DMS79 treated with DMSO at 0.1 percent for 48 hours (cell line): Measurements from ENCODE around the gene MIPEP.
"Not testable (repeated sequence)": the region's sequence is repeated elsewhere in the genome, so short reads cannot be mapped to it uniquely, and the experiment has no call there.

Experiments used
- DNase-seq: peaks from one replicate; lab custom pipeline; 2025; lab: John Stamatoyannopoulos, UW

Gene MIPEP

GRCh38 chr13:23749288-23749873 lies 139.8 kb downstream of the MIPEP start:
- DNase-seq, result no peak

- DNase-seq, result no peak
Measured at GRCh38 chr13:23748109-23748990, 140.8 kb downstream of the MIPEP start.

GRCh38 chr13:23746141-23746540 lies 143.1 kb downstream of the MIPEP start:
- DNase-seq, result not testable (repeated sequence)

GRCh38 chr13:23744315-23744714 lies 144.9 kb downstream of the MIPEP start:
- DNase-seq, result no peak

GRCh38 chr13:23743278-23744076 lies 145.7 kb downstream of the MIPEP start:
- no peak for DNase-seq

GRCh38 chr13:23741879-23742510 lies 147.2 kb downstream of the MIPEP start:
- no peak for DNase-seq

DNA sequence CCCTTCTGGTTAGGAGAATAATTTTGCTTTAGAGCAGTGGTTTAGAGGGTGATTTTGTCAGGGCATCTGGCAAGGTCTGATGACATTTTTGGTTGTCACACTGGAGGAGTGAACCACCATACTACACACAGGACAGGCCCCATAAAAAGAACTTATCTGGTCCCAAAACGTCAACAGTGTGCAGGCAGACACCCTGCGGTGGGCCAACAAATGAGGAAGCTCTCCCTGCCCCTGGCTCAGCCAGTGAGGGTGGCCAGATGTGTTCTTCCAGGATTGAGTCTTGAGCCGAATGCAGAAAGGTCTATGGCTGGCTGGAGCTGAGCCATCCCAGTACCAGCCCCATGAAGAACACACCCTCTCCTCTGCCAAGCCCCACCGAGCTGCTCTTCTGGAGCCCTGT lies 149.2 kb downstream of the MIPEP start:
- no peak for DNase-seq

DNA sequence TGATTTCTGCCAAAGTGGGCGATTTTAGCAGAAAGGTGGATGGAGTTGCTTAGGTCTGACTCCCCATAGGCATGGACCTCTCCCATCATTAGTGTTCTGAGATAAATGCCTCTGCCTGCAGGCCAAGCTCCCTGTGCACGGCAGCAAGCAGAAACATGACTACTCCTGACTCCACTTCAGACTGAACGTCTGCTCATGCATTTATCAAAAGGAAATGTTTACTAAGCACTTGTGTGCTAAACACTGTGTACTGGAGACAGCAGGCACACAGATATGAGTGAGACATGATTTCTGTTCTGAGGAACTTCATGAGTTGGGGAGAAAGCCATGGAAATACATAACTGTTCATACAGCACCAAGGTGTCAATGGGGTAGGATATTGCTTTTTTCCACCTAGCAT lies 149.6 kb downstream of the MIPEP start:
- DNase-seq, result peak; percentile 59

- no peak for DNase-seq
Measured at GRCh38 chr13:23736541-23736940, 152.7 kb downstream of the MIPEP start.

DNA sequence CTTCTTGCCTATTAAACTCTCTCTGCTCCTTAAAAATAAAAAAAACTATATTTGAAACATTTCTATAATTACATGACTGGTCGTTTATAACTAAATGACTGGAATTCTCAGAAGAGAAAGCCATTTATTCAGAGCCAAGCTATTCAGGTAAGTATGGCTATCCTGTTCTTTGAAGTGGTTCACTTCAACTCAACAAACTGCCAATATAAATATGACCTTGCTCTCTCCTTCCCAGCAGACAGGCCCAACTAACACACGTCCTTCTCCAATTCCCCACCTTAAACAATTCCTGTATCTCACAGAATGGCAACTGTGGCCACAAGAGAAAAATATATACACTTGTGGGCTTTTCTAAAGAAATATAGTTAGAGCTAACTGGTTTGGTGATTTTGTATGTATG lies 153.9 kb downstream of the MIPEP start:
- no peak for DNase-seq

- DNase-seq, result no peak
Measured at GRCh38 chr13:23731709-23732108, 157.5 kb downstream of the MIPEP start.

DNA sequence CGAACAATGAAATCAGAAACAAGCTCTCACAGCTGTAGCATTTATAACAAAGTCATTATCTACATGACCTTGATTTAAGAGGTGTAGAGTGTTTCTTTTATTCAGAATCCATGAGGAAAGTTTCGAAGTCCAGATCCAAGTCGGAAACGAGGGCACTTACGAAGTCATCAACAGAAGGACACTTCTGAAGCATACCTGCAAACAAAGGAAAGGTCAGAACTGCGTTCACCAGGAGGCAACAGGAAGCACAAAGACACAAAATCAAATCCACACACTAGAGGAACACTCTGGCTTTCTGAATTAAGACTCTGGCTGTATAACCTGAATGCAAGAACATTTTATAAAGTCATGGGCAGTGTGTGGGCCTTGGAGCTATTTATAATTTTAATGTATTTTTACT lies 158.9 kb downstream of the MIPEP start:
- no peak for DNase-seq

DNA sequence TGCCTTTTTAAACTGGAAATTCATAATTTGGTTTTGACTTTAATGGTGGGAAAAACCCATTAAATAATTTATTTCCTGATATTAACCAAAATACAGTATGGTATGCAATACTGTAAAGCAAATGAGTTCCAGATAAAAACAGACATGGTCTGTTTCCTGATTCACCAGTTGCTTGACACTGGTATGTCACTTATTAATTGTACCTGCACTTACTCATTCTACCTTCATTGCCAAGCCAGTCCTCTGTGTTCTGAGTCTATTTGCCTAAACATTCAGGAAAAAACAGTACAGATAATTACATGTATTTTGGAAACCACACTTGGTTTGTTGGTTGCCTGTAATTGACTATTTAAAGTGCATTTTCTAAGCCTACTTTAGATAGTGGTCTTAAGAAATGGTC lies 159.7 kb downstream of the MIPEP start:
- DNase-seq, result no peak

DNA sequence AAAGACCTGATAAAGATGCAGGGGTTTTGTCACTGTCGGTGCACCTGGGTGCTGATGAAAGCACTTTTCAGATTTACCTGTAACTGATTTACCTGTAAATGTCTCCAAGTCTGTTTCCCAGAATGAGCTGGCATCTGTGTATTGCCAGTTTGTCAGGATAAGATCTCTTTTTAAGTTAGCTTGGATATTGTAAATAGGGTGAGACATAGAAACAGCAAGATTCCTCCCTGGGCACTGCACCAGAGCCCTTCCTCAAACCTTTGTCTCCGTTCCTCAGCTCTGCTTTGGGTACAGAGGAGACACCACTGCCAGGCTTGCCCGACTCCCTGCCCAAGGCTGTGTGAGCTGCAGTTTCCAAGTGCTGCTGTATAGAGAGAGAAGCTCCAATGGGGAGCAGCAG lies 160.4 kb downstream of the MIPEP start:
- DNase-seq, result no peak

- no peak for DNase-seq
Measured at GRCh38 chr13:23725922-23726321, 163.3 kb downstream of the MIPEP start.

- no peak for DNase-seq
Measured at GRCh38 chr13:23724196-23724970, 164.8 kb downstream of the MIPEP start.

GRCh38 chr13:23723471-23723870 lies 165.7 kb downstream of the MIPEP start:
- no peak for DNase-seq

DNA sequence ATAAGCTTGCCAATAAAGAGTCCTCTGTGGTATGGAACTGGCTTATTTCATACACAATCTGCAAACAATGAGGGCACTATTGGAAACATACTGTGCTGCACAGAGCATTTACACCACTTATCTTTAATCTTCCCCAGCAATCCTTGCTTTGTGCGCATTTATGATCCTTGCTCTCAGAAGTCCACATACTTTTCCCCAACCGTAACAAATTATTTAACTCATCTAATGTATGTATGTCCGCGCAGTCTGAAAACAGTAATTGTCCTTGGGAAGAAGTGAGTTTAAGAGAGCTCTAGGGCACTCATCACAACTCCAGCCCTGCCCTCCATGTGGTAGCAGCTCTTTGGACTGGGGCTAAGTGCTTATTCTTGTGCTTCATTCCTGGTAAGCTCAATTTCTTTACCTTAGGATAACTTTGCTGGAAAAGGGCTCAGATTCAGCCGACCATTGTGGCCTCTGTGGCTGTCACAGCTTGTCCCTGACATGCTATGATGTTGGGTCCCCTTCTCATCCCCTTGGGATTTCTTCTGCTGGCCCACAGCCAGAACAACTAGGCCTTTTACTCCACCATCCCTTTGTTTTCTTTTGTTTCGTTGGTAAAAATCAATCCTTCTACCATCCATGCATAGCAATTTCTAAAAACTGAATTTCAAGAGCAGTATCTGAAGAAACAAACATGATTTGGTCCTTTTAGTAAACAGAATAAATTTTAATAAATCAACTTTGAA lies 166.3 kb downstream of the MIPEP start:
- DNase-seq, result peak; percentile 68

DNA sequence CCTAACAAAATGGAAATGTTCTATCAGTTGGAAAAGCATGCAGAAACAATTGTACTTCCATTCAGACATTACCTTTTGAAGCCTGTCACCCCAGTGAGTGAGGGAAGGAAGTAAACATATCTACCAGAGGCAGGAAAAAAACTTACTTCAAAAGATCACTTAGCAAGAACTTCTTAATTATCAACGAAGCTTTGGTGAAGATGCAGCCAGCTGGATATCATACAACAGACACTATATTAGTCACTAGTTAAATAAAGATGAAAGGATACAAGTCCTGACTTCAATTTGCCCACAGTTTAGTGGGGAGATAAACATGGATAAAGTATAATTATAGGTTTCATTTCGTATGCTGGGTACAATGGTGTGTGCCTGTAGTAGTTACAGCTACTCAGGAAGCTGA lies 170.2 kb downstream of the MIPEP start:
- DNase-seq, result no peak

GRCh38 chr13:23716401-23716800 lies 172.8 kb downstream of the MIPEP start:
- no peak for DNase-seq

DNA sequence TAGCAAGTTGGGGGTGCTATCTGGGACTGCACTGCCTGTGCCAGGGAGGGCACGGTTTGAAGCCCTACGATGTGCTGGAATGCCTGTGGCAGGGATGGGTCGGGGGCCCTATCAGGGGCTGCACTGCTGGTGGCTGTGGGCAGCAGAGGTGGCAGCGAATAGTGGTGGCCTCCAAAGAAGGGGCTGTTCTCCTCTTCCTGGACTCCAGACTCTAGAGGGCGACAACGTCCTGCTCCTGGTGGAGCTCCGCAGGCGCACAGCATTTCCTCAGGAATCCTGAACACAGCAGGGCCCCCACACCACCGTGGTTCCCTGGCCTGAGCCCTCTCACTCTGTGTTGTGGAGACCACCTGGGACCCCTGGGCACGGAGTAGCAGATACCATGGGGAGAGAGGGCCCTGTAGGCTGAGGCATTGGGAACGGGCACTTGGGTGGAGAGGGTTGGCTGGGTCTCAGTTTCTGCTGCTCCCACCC lies 173.4 kb downstream of the MIPEP start:
- no peak for DNase-seq
